ENCODE measurements around the gene FAM131C.
A peak's percentile ranks its signal among the peaks of the same experiment; 100 is the strongest.
"Not testable (repeated sequence)": the region's sequence is repeated elsewhere in the genome, so short reads cannot be mapped to it uniquely, and the experiment has no call there.

The FAM131C gene

GRCh38 chr1:16107039-16107438 lies 33.6 kb upstream of the FAM131C start:
- not testable (repeated sequence) for H3K23ac ChIP-seq (ENCODE audit: low read depth, low read length, poor library complexity); H2BK5ac ChIP-seq (ENCODE audit: low read length); H2AK5ac ChIP-seq (ENCODE audit: low read depth, low read length); H3K4ac ChIP-seq (ENCODE audit: low read length); H3K9ac ChIP-seq (ENCODE audit: low read depth, low read length, poor library complexity); DNase-seq (ENCODE audit: low spot score); H4K8ac ChIP-seq (ENCODE audit: low read depth, low read length); H2AFZ ChIP-seq (ENCODE audit: low read length); H3K27ac ChIP-seq (replicated peaks; ENCODE audit: low read length); H3K4me1 ChIP-seq (ENCODE audit: control insufficient read depth in 2 of 2, insufficient read depth in 1 of 2, low read depth in 1 of 2, low read length in 2 of 2); H2BK15ac ChIP-seq (ENCODE audit: low read length); H3K79me1 ChIP-seq (ENCODE audit: low read depth, low read length); H3K14ac ChIP-seq (ENCODE audit: low read length); H4K91ac ChIP-seq (ENCODE audit: low read depth, low read length, poor library complexity); H3K4me3 ChIP-seq (ENCODE audit: low read length in 2 of 2); H3K4me2 ChIP-seq (ENCODE audit: insufficient read depth, low read length, poor library complexity, severe bottlenecking); H3K18ac ChIP-seq (ENCODE audit: low read length); H2BK12ac ChIP-seq (ENCODE audit: low read length); H2BK120ac ChIP-seq (ENCODE audit: low read depth, low read length); H3K36me3 ChIP-seq (replicated peaks in 1 of 2; ENCODE audit: control insufficient read depth in 2 of 2, insufficient read depth in 2 of 2, low read length in 2 of 2); H3K27me3 ChIP-seq (ENCODE audit: control insufficient read depth in 3 of 3, insufficient read depth in 3 of 3, low read depth in 1 of 3, low read length in 3 of 3)
- peaks cover 9 to 14% of the 10 kb centered on the region in 2 donors for H3K9me3 ChIP-seq (replicated peaks in 1 of 2; ENCODE audit: control insufficient read depth in 2 of 2, insufficient read depth in 1 of 2, low read depth in 1 of 2, low read length in 2 of 2)
- no CpG with 5 or more reads among the region's 5 CpGs for WGBS, 2 donors (ENCODE audit: extremely low coverage in 2 of 2, insufficient read length in 2 of 2, insufficient replicate concordance in 1 of 2)

- no peaks in the 10 kb centered on the region for H3K4me1 ChIP-seq (ENCODE audit: control insufficient read depth in 2 of 2, insufficient read depth in 1 of 2, low read depth in 1 of 2, low read length in 2 of 2)
- H4K91ac ChIP-seq (ENCODE audit: low read depth, low read length, poor library complexity) = no peak overlapping the region
- H3K18ac ChIP-seq (ENCODE audit: low read length) = no peak overlapping the region
- H2BK12ac ChIP-seq (ENCODE audit: low read length) = no peak overlapping the region
- no peak overlapping the region for H2AK5ac ChIP-seq (ENCODE audit: low read depth, low read length)
- H3K4me2 ChIP-seq (ENCODE audit: insufficient read depth, low read length, poor library complexity, severe bottlenecking) = no peak overlapping the region
- H3K14ac ChIP-seq (ENCODE audit: low read length) = no peak overlapping the region
- peaks cover 0 to 3% of the 10 kb centered on the region in 2 donors for H3K9me3 ChIP-seq (replicated peaks in 1 of 2; ENCODE audit: control insufficient read depth in 2 of 2, insufficient read depth in 1 of 2, low read depth in 1 of 2, low read length in 2 of 2)
- H4K8ac ChIP-seq (ENCODE audit: low read depth, low read length) = no peak overlapping the region
- H2AFZ ChIP-seq (ENCODE audit: low read length) = no peak overlapping the region
- no peak overlapping the region for H3K23ac ChIP-seq (ENCODE audit: low read depth, low read length, poor library complexity)
- no peaks in the 10 kb centered on the region for H3K79me1 ChIP-seq (ENCODE audit: low read depth, low read length)
- no CpG with 5 or more reads among the region's 9 CpGs for WGBS, 2 donors (ENCODE audit: extremely low coverage in 2 of 2, insufficient read length in 2 of 2, insufficient replicate concordance in 1 of 2)
- no peak overlapping the region for H3K27ac ChIP-seq (replicated peaks; ENCODE audit: low read length)
- no peak overlapping the region for H2BK15ac ChIP-seq (ENCODE audit: low read length)
- DNase-seq (ENCODE audit: low spot score) = no peak
- no peak overlapping the region for H3K4ac ChIP-seq (ENCODE audit: low read length)
- H2BK5ac ChIP-seq (ENCODE audit: low read length) = no peak overlapping the region
- no peaks in the 10 kb centered on the region for H3K36me3 ChIP-seq (replicated peaks in 1 of 2; ENCODE audit: control insufficient read depth in 2 of 2, insufficient read depth in 2 of 2, low read length in 2 of 2)
- no peak overlapping the region for H3K4me3 ChIP-seq (ENCODE audit: low read length in 2 of 2)
- H3K9ac ChIP-seq (ENCODE audit: low read depth, low read length, poor library complexity) = no peak overlapping the region
- H3K27me3 ChIP-seq (ENCODE audit: control insufficient read depth in 3 of 3, insufficient read depth in 3 of 3, low read depth in 1 of 3, low read length in 3 of 3) = peaks cover 0 to 4% (median 0%) of the 10 kb centered on the region in 3 experiments
- no peak overlapping the region for H2BK120ac ChIP-seq (ENCODE audit: low read depth, low read length)
These were observed 28.2 kb upstream of the FAM131C start for GRCh38 chr1:16101623-16102022.

- Histone ChIP-seq H3K36me3 (replicated peaks in 1 of 2; ENCODE audit: control insufficient read depth in 2 of 2, insufficient read depth in 2 of 2, low read length in 2 of 2) (no peaks in the 10 kb centered on the region), H2BK12ac (ENCODE audit: low read length) (no peak overlapping the region), H3K4me3 (ENCODE audit: low read length in 2 of 2) (no peak overlapping the region), H3K27me3 (ENCODE audit: control insufficient read depth in 3 of 3, insufficient read depth in 3 of 3, low read depth in 1 of 3, low read length in 3 of 3) (peaks cover 0 to 16% (median 0%) of the 10 kb centered on the region in 3 experiments), H3K4me2 (ENCODE audit: insufficient read depth, low read length, poor library complexity, severe bottlenecking) (no peak overlapping the region), H3K14ac (ENCODE audit: low read length) (no peak overlapping the region), H4K91ac (ENCODE audit: low read depth, low read length, poor library complexity) (no peak overlapping the region), H2BK15ac (ENCODE audit: low read length) (no peak overlapping the region), H2AK5ac (ENCODE audit: low read depth, low read length) (no peak overlapping the region), H3K27ac (replicated peaks; ENCODE audit: low read length) (no peak overlapping the region), H2BK5ac (ENCODE audit: low read length) (no peak overlapping the region), H2BK120ac (ENCODE audit: low read depth, low read length) (no peak overlapping the region), H3K23ac (ENCODE audit: low read depth, low read length, poor library complexity) (no peak overlapping the region), H3K4me1 (ENCODE audit: control insufficient read depth in 2 of 2, insufficient read depth in 1 of 2, low read depth in 1 of 2, low read length in 2 of 2) (no peaks in the 10 kb centered on the region), H4K8ac (ENCODE audit: low read depth, low read length) (no peak overlapping the region), H3K9me3 (replicated peaks in 1 of 2; ENCODE audit: control insufficient read depth in 2 of 2, insufficient read depth in 1 of 2, low read depth in 1 of 2, low read length in 2 of 2) (peaks cover 0 to 3% of the 10 kb centered on the region in 2 donors), H3K4ac (ENCODE audit: low read length) (no peak overlapping the region), H2AFZ (ENCODE audit: low read length) (no peak overlapping the region), H3K18ac (ENCODE audit: low read length) (no peak overlapping the region), H3K79me1 (ENCODE audit: low read depth, low read length) (no peaks in the 10 kb centered on the region), H3K9ac (ENCODE audit: low read depth, low read length, poor library complexity) (no peak overlapping the region)
- WGBS, 2 donors (ENCODE audit: extremely low coverage in 2 of 2, insufficient read length in 2 of 2, insufficient replicate concordance in 1 of 2) = no CpG with 5 or more reads among the region's 1 CpG
- no peak for DNase-seq (ENCODE audit: low spot score)
These were observed 26.0 kb upstream of the FAM131C start for GRCh38 chr1:16099412-16099811.

GRCh38 chr1:16095447-16095846 lies 22.0 kb upstream of the FAM131C start:
- H2AK5ac ChIP-seq (ENCODE audit: low read depth, low read length) = no peak overlapping the region
- H3K79me1 ChIP-seq (ENCODE audit: low read depth, low read length) = no peaks in the 10 kb centered on the region
- no peak overlapping the region for H3K4ac ChIP-seq (ENCODE audit: low read length)
- no peak for DNase-seq (ENCODE audit: low spot score)
- no peaks in the 10 kb centered on the region for H3K36me3 ChIP-seq (replicated peaks in 1 of 2; ENCODE audit: control insufficient read depth in 2 of 2, insufficient read depth in 2 of 2, low read length in 2 of 2)
- no CpG with 5 or more reads among the region's 9 CpGs for WGBS, 2 donors (ENCODE audit: extremely low coverage in 2 of 2, insufficient read length in 2 of 2, insufficient replicate concordance in 1 of 2)
- H3K9ac ChIP-seq (ENCODE audit: low read depth, low read length, poor library complexity) = no peak overlapping the region
- no peak overlapping the region for H3K4me2 ChIP-seq (ENCODE audit: insufficient read depth, low read length, poor library complexity, severe bottlenecking)
- H3K4me3 ChIP-seq (ENCODE audit: low read length in 2 of 2) = no peak overlapping the region
- H3K27ac ChIP-seq (replicated peaks; ENCODE audit: low read length) = no peak overlapping the region
- H4K8ac ChIP-seq (ENCODE audit: low read depth, low read length) = no peak overlapping the region
- peak overlapping the region; percentile 40 for H4K91ac ChIP-seq (ENCODE audit: low read depth, low read length, poor library complexity)
- no peak overlapping the region for H2BK5ac ChIP-seq (ENCODE audit: low read length)
- H2BK15ac ChIP-seq (ENCODE audit: low read length) = peak overlapping the region; percentile 76
- H3K18ac ChIP-seq (ENCODE audit: low read length) = peak overlapping the region; percentile 25
- H2AFZ ChIP-seq (ENCODE audit: low read length) = no peak overlapping the region
- no peak overlapping the region for H3K14ac ChIP-seq (ENCODE audit: low read length)
- H2BK120ac ChIP-seq (ENCODE audit: low read depth, low read length) = no peak overlapping the region
- peaks cover 4 to 8% of the 10 kb centered on the region in 2 donors for H3K4me1 ChIP-seq (ENCODE audit: control insufficient read depth in 2 of 2, insufficient read depth in 1 of 2, low read depth in 1 of 2, low read length in 2 of 2)
- H3K27me3 ChIP-seq (ENCODE audit: control insufficient read depth in 3 of 3, insufficient read depth in 3 of 3, low read depth in 1 of 3, low read length in 3 of 3) = peaks cover 0 to 22% (median 0%) of the 10 kb centered on the region in 3 experiments
- H2BK12ac ChIP-seq (ENCODE audit: low read length) = peak overlapping the region; percentile 26
- H3K9me3 ChIP-seq (replicated peaks in 1 of 2; ENCODE audit: control insufficient read depth in 2 of 2, insufficient read depth in 1 of 2, low read depth in 1 of 2, low read length in 2 of 2) = no peaks in the 10 kb centered on the region
- H3K23ac ChIP-seq (ENCODE audit: low read depth, low read length, poor library complexity) = peak overlapping the region; percentile 71

Measured in neuronal stem cell (in vitro differentiated cells).